H9 (cell line): ENCODE data around the gene DNTT. TPM values are rescaled to one million over a fixed set of nuclear protein-coding genes. Genes with fewer than 3 reads are reported as not detected.

Source experiments
- DNase-seq: peaks from one replicate; pipeline ENCODE4 v3.0.0-alpha.2; 2017
- H2AFZ ChIP-seq: one replicate; pipeline ENCODE4 v1.6.1; 2013; ENCODE audit warnings: mild to moderate bottlenecking, low read length, control low read depth, moderate library complexity
- H2AK5ac ChIP-seq: 2 replicates; pipeline ENCODE4 v1.6.1; 2013; ENCODE audit warnings: low read length, control low read depth, mixed read lengths; ENCODE audit not compliant: insufficient read length
- H2BK120ac ChIP-seq: one replicate; pipeline ENCODE4 v1.6.1; 2013; ENCODE audit warnings: low read depth, mild to moderate bottlenecking, low read length, control low read depth, inconsistent platforms; ENCODE audit not compliant: poor library complexity, severe bottlenecking
- H2BK12ac ChIP-seq: 2 replicates; pipeline ENCODE4 v1.6.1; 2013; ENCODE audit warnings: low read length, control low read depth, mixed read lengths, low read depth; ENCODE audit not compliant: insufficient read length
- H2BK15ac ChIP-seq: 2 replicates; pipeline ENCODE4 v1.6.1; 2013; ENCODE audit warnings: low read depth, low read length, control low read depth
- H2BK20ac ChIP-seq: one replicate; pipeline ENCODE4 v1.6.1; 2013; ENCODE audit warnings: low read depth, mild to moderate bottlenecking, low read length, control low read depth, inconsistent platforms; ENCODE audit not compliant: poor library complexity, severe bottlenecking
- H2BK5ac ChIP-seq: 2 replicates; pipeline ENCODE4 v1.6.1; 2013; ENCODE audit warnings: low read length, control low read depth, mixed read lengths; ENCODE audit not compliant: insufficient read length
- H3K14ac ChIP-seq: 2 replicates; pipeline ENCODE4 v1.6.1; 2013; ENCODE audit warnings: low read length, control low read depth; ENCODE audit not compliant: insufficient read depth
- H3K18ac ChIP-seq: 2 replicates; pipeline ENCODE4 v1.6.1; 2013; ENCODE audit warnings: low read depth, mild to moderate bottlenecking, mixed read lengths, low read length, control low read depth; ENCODE audit not compliant: insufficient read length
- H3K23ac ChIP-seq: 2 replicates; pipeline ENCODE4 v1.6.1; 2013; ENCODE audit warnings: low read length, control low read depth, mixed read lengths, low read depth; ENCODE audit not compliant: insufficient read length
- H3K23me2 ChIP-seq: 2 replicates; pipeline ENCODE4 v1.6.1; 2013; ENCODE audit warnings: low read depth, mild to moderate bottlenecking, mixed read lengths, low read length, control low read depth; ENCODE audit not compliant: insufficient read length, poor library complexity, severe bottlenecking
- H3K27ac ChIP-seq: 2 replicates; pipeline ENCODE4 v1.5.1; 2013; ENCODE audit warnings: low read length, control low read depth, mixed read lengths, low read depth; ENCODE audit not compliant: insufficient read length
- H3K27me3 ChIP-seq: 2 replicates; pipeline ENCODE4 v1.6.1; 2013; ENCODE audit warnings: low read length, control low read depth, inconsistent platforms; ENCODE audit not compliant: insufficient read depth
- H3K4ac ChIP-seq: 2 replicates; pipeline ENCODE4 v1.6.1; 2013; ENCODE audit warnings: low read depth, mild to moderate bottlenecking, control low read depth, inconsistent platforms, low read length, moderate library complexity
- H3K4me1 ChIP-seq: 2 replicates; pipeline ENCODE4 v1.6.1; 2013; ENCODE audit warnings: low read length, control low read depth, inconsistent platforms; ENCODE audit not compliant: insufficient read depth
- H3K4me2 ChIP-seq: 2 replicates; pipeline ENCODE4 v1.6.1; 2013; ENCODE audit warnings: low read length, control low read depth, mixed read lengths; ENCODE audit not compliant: insufficient read length, insufficient read depth
- H3K56ac ChIP-seq: 2 replicates; pipeline ENCODE4 v1.6.1; 2013; ENCODE audit warnings: low read depth, mild to moderate bottlenecking, mixed read lengths, low read length, control low read depth; ENCODE audit not compliant: insufficient read length
- H3K79me1 ChIP-seq: 2 replicates; pipeline ENCODE4 v1.6.1; 2013; ENCODE audit warnings: low read depth, mild to moderate bottlenecking, moderate library complexity, low read length, control low read depth, inconsistent platforms; ENCODE audit not compliant: insufficient read depth, poor library complexity, severe bottlenecking
- H3K79me2 ChIP-seq: 2 replicates; pipeline ENCODE4 v1.6.1; 2013; ENCODE audit warnings: low read length, control low read depth, inconsistent platforms; ENCODE audit not compliant: insufficient read depth
- H3K9ac ChIP-seq: 2 replicates; pipeline ENCODE4 v1.6.1; 2013; ENCODE audit warnings: low read length, control low read depth, mixed read lengths; ENCODE audit not compliant: insufficient read length; ENCODE audit errors: extremely low read depth
- H3K9me3 ChIP-seq: one replicate; pipeline ENCODE4 v1.6.1; 2013; ENCODE audit warnings: low read depth, low read length, inconsistent platforms; ENCODE audit not compliant: control insufficient read depth
- H3T11ph ChIP-seq: one replicate; pipeline ENCODE4 v1.6.1; 2013; ENCODE audit warnings: mild to moderate bottlenecking, low read length, control low read depth, inconsistent platforms
- H4K20me1 ChIP-seq: one replicate; pipeline ENCODE4 v1.6.1; 2013; ENCODE audit not compliant: control insufficient read depth, insufficient read length, insufficient read depth
- H4K5ac ChIP-seq: 2 replicates; pipeline ENCODE4 v1.6.1; 2013; ENCODE audit warnings: low read depth, mild to moderate bottlenecking, mixed read lengths, low read length, control low read depth; ENCODE audit not compliant: insufficient read length
- H4K8ac ChIP-seq: replicated peaks from 2 replicates; pipeline ENCODE4 v1.6.1; 2013; ENCODE audit warnings: low read length, control low read depth, mixed read lengths, low read depth; ENCODE audit not compliant: insufficient read length
- H4K91ac ChIP-seq: 2 replicates; pipeline ENCODE4 v1.6.1; 2013; ENCODE audit warnings: low read depth, mild to moderate bottlenecking, moderate library complexity, mixed read lengths, low read length, control low read depth; ENCODE audit not compliant: insufficient read length
- H3K27ac Mint-ChIP-seq, 3 experiments: 2 replicates in 2 of 3; 3 replicates in 1 of 3; pipeline ENCODE4 v1.8.0; 2020 to 2021; ENCODE audit warnings: mixed read lengths in 3 of 3, mild to moderate bottlenecking in 1 of 3, moderate library complexity in 1 of 3
- H3K27me3 Mint-ChIP-seq: 2 replicates; pipeline ENCODE4 v1.8.0; 2021; ENCODE audit warnings: low read depth, mild to moderate bottlenecking, moderate library complexity, mixed read lengths
- H3K36me3 Mint-ChIP-seq, 3 experiments: 2 replicates in 2 of 3; 3 replicates in 1 of 3; pipeline ENCODE4 v1.8.0; 2020 to 2021; ENCODE audit warnings: low read depth in 3 of 3, mixed read lengths in 3 of 3; ENCODE audit not compliant: insufficient read depth in 1 of 3
- H3K4me1 Mint-ChIP-seq, 2 experiments: 2 replicates each; pipeline ENCODE4 v1.8.0; 2020; ENCODE audit warnings: mixed read lengths in 2 of 2
- H3K4me3 Mint-ChIP-seq, 2 experiments: 2 replicates in 1 of 2; 3 replicates in 1 of 2; pipeline ENCODE4 v1.8.0; 2020 to 2021; ENCODE audit warnings: mild to moderate bottlenecking in 2 of 2, mixed read lengths in 2 of 2, moderate library complexity in 1 of 2
- H3K9me3 Mint-ChIP-seq, 2 experiments: 2 replicates in 1 of 2; 3 replicates in 1 of 2; pipeline ENCODE4 v1.8.0; 2020; ENCODE audit warnings: mild to moderate bottlenecking in 2 of 2, mixed read lengths in 2 of 2, moderate library complexity in 1 of 2
- CTCF ChIP-seq: fragments of 200-600 bp; sonication (generic); conservative IDR thresholded peaks from 3 replicates; pipeline ENCODE4 v1.8.0; 2021; ENCODE audit warnings: antibody characterized with exemption, mild to moderate bottlenecking
- WGBS: extraction: QIAGEN DNeasy Blood & Tissue Kit; methylation state at CpG from one replicate; pipeline ENCODE4 v1.1.7; 2013; ENCODE audit warnings: missing lambda C conversion rate, low lambda C conversion rate, mixed read lengths; ENCODE audit not compliant: insufficient read length; ENCODE audit errors: extremely low coverage; 5-methylcytosine and 5-hydroxymethylcytosine counted together
- total RNA-seq: library from RNA; stranded (reverse); gene quantifications from 2 replicates; pipeline ENCODE4 v1.2.1, GENCODE V29; 2021

Gene DNTT
- total RNA-seq, 1 experiment from 2014 or later: not detected

- Histone ChIP-seq H3K9me3 (no peaks in the 10 kb centered on the region), H3K4me1 (no peaks in the 10 kb centered on the region; the same call in 1 of the 2 replicates), H3K9ac (no peak overlapping the region), H3K27ac (no peak overlapping the region), H2BK20ac (no peak overlapping the region), H3K79me2 (no peaks in the 10 kb centered on the region), H2BK120ac (no peak overlapping the region), H3K79me1 (no peaks in the 10 kb centered on the region), H3K23ac (no peak overlapping the region), H2AFZ (no peak overlapping the region), H2BK12ac (no peak overlapping the region), H4K91ac (no peak overlapping the region), H3K4me2 (no peak overlapping the region), H4K20me1 (no peaks in the 10 kb centered on the region), H2AK5ac (no peak overlapping the region), H3K56ac (no peak overlapping the region), H4K8ac (no peak overlapping the region), H4K5ac (no peak overlapping the region), H2BK5ac (no peak overlapping the region), H3K27me3 (no peaks in the 10 kb centered on the region), H3K18ac (no peak overlapping the region), H3K23me2 (no peaks in the 10 kb centered on the region), H3T11ph (no peak overlapping the region), H2BK15ac (no peak overlapping the region), H3K14ac (no peak overlapping the region), H3K4ac (no peak overlapping the region)
- DNase-seq: no peak
- TF ChIP-seq CTCF: no peak
- Mint-ChIP-seq H3K4me1 (peaks cover 9% of the 10 kb centered on the region in 2 experiments), H3K4me3 (no peak overlapping the region), H3K36me3 (no peaks in the 10 kb centered on the region), H3K9me3 (no peaks in the 10 kb centered on the region; a peak in 1 of 5 replicates), H3K27me3 (no peaks in the 10 kb centered on the region; the same call in 1 of the 2 replicates), H3K27ac (no peak overlapping the region)
- no CpG with 5 or more reads among the region's 2 CpGs for WGBS
Measured at GRCh38 chr10:96261132-96261531, 43.1 kb upstream of the DNTT start.
